ENCODE results near the gene MAST3.
"Not testable (repeated sequence)": the region's sequence is repeated elsewhere in the genome, so short reads cannot be mapped to it uniquely, and the experiment has no call there.

Gene MAST3

DNA sequence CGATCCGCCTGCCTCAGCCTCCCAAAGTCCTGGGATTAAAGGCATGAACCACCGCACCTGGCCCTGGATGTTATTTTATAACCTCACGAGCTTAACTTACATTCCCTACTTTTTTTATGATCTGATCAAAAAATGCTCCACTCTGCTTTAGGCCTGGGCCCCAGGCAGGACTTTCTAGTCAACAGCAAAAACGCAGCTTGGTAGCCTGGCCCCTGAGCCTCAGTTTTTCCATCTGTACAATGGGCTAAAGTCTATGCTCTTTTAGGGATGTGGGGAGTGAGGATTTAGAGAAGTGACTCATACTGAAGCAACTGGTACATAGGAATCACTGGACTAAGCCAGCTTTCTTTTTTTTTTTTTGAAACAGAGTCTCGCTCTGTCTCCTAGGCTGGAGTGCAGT lies 43.5 kb downstream of the MAST3 start:
- no peak for DNase-seq

DNA sequence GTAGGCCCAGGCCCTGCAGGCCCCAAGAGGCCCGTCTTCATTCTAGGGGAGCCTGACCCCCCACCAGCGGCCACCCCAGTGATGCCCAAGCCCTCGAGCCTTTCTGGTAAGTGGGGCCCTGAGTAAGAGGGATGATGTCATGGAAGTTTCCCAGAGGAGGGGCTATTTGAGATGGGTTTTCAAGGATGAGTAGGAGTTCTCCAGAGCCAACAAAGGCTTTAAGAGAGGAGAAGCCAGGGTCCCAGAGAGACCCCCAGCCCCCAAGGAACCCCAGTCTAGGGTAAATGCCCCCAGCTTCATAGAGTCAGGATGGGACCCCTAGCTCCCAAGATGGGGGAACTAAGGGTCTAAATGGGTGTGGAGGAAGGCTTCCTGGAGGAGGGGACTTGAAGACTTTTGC lies 46.3 kb downstream of the MAST3 start:
- DNase-seq: no peak

DNA sequence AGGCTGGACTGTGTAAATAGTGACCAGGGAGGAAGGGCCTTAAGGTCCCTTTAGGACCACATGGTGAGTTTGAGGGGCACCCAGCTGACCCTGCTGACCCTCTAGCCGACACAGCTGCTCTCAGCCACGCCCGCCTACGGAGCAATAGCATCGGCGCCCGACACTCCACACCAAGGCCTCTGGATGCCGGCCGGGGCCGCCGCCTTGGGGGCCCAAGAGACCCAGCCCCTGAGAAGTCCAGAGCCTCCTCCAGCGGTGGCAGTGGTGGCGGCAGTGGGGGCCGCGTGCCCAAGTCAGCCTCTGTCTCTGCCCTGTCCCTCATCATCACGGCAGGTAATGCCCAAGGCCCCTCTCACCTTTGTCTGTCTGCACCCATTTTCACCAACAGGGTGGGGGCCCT lies 46.8 kb downstream of the MAST3 start:
- no peak for DNase-seq

DNA sequence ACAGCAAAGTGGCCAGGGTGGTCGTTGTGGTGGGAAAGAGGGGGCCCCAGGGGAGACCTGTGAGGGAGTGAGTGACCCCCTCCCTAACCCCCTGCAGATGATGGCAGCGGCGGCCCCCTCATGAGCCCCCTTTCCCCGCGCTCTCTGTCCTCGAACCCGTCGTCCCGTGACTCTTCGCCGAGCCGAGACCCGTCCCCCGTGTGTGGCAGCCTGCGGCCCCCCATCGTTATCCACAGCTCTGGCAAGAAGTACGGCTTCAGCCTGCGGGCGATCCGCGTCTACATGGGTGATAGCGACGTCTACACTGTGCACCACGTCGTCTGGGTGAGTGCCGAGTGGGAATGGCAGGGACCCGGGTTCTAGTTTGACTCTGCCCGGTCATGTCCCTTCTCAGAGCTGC lies 47.3 kb downstream of the MAST3 start:
- no peak for DNase-seq

DNA sequence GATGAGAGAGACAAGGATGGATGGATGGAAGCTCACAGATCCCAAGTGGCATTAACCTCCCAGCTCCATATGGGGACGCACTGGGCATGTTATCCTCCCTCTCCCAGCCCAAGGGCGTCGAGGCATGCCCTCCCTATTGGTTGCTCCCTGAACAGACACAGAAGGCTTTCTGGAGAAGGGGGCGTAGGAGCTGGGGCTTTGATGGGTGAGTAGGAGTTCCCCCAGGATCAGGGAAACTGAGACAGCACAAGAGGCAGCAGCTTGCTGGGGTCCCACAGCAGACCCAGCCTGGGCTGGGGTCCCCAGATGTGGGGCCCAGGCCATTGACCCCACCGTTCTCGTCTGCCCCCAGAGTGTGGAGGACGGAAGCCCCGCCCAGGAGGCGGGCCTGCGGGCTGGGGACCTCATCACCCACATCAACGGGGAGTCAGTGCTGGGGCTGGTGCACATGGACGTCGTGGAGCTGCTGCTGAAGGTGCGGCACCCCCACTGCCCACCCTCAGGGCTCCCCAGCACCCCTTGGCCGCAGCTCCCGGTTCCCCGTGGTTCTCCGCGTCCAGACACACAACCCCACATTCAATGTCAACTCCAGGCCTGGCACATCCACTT lies 47.9 kb downstream of the MAST3 start:
- DNase-seq: no peak

DNA sequence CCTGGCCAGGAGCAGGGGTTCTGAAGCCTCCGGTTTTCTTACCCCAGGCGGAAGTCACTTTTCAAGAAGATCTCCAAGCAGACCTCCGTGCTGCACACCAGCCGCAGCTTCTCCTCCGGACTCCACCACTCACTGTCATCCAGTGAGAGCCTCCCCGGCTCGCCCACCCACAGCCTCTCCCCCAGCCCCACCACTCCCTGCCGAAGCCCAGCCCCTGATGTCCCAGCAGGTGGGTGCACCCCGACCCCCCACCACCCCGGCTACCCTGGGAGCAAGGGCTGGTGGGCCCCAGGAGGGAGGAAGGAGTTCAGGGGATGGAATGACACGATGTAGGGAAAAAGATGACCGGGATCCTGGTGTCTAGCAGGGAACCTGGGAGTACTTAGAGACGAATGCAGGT lies 49.8 kb downstream of the MAST3 start:
- DNase-seq: no peak

DNA sequence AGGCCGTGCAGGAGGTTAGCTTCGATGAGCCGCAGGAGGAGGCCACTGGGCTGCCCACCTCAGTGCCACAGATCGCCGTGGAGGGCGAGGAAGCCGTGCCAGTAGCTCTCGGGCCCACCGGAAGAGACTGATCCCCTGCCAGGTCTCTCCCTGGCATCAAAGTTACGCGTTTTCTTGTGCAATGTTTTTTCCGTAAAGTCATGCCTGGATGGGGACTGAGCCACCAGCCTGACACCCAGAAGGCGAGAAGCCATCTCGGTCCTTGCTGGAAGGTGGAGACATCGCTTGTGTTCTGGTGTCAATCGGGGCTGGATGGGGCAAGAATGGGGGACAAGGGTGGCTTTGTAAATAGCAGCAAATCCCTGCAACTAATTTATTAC lies 52.0 kb downstream of the MAST3 start:
- DNase-seq: no peak

DNA sequence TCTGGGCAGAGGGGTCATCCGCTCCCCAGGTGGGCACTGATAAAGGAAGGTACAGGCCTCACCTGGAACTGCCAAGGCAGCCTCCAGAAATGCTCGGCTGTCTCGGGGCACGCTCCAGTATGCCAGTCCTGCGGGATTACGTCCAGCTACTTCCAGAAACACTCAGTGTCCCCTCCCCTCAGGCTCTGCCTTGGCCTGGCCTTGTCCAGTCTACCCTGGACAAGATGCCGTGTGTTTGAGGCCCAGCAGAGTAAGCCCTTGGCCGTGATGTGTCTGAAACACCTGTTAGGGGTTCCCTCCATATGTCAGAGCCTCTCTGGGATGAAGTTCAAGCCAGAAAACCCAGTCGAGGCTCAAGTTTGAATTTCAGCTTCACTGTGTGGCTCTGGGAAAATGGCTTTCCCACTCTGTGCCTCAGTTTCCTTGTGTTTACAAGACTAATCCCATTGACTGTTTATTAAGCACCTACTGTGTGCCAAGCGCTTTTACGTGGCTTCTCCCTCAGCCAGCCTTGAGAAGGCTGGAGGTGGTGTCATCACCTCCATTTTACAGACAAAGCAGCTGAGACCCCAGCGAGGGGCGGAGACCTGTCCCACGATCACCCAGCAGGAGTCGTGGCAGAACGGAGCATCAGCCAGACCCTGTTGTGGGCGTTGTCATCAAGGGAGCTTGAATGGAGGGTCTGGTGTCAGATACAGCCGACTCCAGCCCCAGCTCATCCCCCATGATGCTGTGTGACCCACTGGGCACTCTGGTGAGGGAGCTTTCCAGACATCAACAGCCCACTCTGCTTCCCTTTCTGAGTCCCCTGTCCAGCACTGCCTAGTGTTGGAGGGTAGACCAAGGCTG lies 53.4 kb downstream of the MAST3 start:
- no peak for DNase-seq

DNA sequence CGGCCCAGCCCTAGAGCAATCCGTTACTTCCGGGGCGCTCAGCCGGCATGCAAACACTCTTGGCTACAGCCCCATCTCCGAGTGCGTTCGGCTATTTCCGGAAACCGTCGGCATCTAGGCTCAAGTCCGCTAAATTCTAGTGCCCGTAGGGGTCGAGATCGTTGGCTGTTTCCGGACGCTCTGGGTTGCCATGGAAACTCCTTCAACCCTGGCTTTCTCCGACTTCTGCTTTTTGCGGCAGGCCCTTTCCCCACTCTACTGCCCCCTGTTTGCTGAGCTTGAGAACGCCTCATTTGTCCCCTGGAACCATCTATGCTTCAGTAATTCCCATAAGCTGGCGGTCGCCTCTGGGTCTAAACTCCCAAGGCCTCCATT lies 54.9 kb downstream of the MAST3 start:
- peak; percentile 84 to 98 (median 94) for DNase-seq

DNA sequence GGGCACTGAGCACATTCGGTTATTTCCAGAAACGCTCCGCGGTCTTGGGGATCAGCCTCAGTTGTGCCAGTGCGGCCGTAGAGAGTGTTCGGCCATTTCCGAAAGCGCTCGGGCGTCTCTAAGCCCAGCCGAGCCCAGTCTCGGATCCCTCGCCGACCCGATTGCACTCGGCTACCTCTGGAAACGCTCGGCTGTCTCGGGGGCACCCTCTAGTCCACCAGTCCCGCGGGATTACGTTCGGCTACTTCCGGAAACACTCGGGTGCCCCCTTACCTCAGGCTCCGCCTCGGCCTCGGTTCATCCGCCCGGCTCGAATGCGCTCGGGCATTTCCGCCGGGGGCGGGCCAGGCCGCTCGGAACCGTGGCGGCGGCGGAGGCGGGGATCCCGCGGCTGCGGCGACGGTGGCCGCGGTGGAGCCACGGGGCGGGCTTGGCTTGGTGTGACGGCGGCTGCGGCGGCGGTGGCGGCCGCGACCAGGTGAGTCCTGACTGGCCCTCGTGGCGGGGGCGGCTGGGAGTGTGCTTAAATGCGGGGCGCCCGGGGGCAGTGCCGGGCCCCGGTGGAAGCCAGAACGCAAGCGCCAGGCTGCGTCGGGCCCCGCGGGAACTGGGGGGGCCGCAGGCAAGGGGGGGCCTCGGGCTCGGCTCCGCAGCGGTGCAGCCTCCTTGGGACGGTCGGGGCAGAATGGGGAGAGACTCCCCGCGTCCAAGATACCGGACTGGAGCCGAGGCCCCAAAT lies 55.4 kb downstream of the MAST3 start, which contains the start of gene PIK3R2:
PIK3R2 (plus strand) TSS at position 347 of the 739 bp plus-strand sequence. CDS start 2,717 bp downstream, outside the sequence.
- peak; percentile 96 to 100 (median 99) for DNase-seq

DNA sequence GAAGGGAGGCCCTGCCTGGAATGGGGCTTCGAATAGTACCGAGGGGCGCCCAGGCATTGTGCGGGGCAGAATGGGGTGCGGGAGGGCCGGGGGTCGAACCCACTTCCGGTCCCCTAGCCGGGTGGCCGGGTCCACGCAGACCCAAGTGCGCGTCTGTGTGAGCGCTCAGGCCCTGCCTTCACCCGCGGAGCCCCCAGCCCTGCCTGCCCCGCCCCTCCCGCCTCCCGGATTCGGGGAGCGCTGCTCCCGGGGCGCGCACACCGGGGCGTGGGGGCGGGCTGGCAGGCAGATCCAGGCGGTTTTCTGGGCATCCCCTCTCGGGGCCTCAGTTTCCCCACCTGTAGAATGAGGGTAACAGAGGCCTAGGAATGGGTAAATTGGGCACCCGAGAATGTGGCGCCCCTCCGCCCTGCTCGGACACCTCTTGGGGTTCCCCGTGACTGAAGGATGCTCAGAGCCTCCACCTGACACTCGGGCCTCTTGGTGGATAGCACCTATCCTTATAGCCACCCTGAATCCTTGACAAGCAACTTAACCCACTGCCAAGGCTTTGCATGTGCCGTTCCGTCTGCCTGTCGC lies 56.1 kb downstream of the MAST3 start:
- DNase-seq: peak in 1 of 5 experiments; percentile 39

DNA sequence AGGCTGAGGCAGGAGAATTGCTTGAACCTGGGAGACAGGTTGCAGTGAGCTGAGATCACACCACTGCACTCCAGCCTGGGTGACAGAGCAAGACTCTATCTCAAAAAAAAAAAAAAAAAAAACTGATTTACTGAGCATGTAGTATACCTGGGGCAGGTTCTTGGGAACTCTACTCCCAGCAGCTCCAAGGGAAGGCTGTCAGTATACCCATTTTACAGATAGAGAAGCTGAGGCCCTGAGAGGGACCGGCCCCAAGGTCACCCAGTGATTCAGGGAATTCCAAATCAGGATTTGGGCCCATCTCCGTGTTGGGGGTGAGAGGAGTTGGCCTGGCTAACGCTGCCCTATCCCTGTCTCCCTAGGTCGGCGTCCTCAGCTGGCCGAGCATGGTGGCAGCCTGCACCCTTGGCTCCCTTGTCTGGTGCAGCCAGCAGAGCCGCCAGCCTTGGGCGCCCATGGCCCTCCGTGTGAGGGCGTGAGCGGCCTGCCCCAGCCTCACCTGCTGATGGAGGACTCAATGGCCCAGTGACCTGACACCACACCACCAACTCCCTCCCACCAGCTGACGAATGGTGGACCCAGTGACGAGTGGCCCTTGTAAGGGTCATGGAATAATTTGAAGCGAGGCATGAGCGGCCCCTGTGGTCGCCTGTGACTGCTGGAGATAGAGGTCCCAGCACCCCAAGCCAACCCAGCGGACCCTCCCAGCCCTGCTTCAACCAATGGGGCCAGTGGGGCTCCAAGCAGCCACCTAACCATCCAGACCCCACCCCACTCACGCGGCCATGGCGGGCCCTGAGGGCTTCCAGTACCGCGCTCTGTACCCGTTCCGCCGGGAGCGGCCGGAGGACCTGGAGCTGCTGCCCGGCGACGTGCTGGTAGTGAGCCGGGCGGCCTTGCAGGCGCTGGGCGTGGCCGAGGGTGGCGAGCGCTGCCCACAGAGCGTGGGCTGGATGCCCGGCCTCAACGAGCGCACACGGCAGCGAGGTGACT lies 57.8 kb downstream of the MAST3 start:
- no peak for DNase-seq

DNA sequence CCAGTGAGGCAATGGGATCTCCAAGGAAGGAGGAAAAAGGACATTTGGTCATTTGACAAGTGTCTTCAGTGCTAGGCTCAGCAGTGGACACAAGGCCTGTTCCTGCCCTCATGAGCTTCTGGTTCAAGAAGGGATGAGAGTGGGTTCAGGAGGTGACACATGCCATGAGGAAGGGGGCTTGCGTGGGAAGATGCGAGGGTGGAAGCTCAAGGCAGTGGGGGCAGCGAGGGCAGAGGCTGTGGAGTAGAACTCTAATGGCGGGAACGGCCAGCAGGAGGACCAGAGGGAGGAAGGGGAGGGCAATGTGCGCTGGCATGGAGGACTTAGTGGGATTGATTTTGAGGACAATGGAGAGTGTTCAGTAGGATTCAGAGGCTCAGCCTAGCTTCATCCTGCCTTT lies 58.7 kb downstream of the MAST3 start:
- no peak for DNase-seq

DNA sequence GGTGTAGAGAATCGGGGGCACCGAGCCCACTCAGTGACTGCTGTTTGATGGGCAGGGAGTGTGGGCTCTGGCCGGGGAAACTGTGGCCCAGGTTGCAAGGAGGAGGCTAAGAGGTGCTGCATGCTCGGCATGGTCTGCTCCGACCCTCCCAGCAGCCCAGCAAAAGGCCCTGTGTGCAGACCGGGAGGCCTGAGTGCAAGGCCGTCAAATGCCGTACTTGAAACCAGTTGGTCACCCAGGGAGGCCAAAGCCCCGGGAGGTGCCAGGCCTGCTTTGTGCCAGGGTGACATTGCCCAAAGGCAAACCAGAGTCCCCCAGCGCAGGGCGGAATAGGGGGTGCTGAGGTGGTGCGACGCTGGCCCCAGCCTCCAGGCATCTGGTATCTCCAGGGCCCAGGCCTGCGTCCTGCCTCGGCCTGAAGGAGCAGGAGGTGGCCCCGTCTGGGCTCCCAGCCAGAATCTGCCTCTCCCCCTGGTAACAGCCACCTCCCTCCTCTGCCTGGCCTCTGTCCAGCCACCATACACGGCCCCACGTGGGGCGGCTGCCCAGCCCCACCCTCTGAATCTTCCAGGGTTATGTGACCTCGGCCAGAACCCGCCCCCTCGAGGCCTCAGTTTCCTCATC lies 59.4 kb downstream of the MAST3 start:
- DNase-seq: no peak

DNA sequence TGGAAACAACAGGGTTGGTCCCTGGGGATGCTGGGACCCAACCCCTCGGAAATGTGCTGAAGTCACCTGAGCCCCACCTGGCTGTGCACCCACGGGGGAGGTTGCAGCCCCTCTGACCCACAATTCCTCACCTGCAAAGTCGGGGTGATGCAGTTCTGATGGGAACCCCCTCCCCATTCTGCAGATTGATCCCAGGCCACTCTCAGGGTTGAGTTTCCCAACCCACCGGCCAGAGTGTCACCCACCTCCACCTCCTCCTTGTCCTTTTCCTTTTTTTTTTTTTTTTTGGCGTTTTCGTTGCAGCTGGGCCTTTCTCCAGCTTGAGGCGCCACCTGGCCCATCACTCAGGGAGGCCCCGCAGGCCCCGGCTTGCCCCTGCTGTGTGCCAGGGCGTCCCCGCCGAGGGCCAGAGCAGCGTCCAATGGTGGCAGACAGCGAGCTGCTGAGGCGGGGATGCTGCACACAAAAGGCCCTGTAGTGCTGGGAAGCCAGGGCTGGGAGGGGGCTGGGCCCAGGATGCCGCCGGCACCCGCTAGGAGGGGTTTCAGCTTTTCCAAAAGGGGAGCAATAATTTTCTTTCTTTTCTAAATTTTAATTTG lies 60.0 kb downstream of the MAST3 start:
- no peak for DNase-seq

DNA sequence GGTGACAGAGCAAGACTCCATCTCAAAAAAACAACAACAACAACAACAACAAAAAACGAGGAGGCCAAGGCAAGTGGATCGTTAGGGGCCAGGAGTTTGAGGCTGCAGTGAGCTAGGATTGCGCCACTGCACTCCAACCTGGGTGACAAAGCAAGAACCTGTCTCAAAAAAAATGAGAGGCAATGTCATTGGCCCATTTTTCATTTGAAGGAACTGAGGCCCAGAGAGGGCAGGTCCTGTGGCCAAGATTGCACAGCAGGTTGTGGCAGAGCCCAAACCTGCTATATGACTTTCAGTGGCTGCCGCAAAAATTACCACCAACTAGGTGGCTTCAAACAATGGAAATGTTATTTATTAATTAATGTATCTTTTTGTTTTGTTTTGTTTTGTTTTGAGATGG lies 60.9 kb downstream of the MAST3 start:
- no peak for DNase-seq

DNA sequence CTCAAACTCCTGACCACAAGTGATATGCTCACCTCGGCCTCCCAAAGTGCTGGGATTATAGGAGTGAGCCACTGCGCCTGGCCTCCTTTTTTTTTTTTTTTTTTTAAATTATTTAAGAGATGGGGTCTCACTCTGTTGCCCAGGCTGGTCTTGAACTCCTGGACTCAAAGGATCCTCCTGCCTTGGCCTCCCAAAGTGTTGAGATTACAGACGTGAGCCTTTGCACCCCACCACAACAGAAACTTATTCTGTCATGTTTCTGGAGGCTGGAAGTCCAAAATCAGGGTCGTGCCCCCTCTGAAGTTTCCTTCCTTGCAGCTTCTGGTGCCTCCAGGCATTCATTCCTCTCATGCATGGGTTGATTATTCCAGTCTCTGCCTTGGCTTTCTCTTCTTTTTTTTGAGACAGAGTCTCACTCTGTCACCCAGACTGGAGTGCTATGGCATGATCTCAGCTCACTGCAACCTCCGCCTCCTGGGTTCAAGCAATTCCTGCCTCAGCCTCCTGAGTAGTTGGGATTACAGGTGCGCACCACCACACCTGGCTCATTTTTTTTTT lies 61.6 kb downstream of the MAST3 start:
- DNase-seq: not testable (repeated sequence)

DNA sequence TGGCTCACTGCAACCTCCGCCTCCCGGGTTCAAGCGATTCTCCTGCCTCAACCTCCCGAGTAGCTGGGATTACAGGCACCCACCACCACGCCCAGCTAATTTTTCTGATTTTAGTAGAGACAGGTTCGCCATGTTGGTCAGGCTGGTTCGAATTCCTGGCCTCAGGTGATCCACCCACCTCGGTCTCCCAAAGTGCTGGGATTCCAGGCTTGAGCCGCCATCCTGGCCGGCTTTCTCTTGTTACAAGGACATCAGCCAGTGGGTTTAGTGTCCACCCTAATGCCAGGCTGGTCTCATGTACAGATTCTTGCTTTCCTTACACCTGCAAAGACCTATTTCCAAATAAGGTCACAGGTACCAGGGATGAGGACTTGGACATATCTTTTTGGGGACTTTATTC lies 62.2 kb downstream of the MAST3 start:
- DNase-seq: no peak

DNA sequence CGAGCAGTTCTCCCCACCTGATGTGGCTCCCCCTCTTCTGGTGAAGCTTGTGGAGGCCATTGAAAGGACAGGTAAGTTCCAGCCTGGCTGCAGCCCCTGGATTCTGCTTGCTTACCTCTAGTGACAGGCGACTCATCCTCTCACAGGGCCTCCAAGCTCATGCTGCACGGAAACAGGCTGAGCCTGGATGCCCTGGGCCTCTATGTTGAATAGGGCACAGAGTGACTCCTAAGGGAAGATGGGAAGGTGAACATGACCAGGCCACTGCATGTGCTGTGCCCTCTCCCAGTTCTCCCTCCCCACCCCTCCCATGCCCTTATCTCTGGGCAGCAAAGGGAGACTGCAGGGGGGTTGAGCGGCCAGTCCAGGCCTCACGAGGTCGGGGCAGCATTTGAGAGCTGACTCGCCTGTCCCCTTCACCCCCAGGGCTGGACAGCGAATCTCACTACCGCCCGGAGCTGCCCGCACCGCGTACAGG lies 63.0 kb downstream of the MAST3 start:
- no peak for DNase-seq

DNA sequence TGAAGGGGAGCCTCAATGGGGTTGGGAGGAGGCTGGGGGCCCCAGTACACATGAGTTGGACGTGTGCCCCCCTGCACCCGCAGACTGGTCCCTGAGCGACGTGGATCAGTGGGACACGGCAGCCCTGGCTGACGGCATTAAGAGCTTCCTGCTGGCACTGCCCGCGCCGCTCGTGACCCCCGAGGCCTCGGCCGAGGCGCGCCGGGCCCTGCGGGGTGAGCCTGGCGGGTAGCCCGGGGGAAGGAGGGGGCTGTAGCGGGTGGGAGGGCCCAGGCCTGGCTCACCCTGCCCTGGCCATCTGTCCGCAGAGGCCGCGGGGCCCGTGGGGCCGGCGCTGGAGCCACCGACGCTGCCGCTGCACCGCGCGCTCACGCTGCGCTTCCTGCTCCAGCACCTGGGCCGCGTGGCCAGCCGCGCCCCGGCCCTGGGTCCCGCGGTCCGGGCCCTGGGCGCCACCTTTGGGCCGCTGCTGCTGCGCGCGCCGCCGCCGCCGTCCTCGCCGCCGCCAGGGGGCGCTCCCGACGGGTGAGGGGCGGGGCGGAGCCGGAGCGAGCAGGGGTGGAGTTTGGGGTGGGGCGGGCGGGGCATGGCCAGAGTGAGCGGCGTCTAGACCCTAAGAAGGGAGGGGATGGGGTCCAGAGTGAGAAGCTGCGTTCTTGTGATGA lies 63.5 kb downstream of the MAST3 start:
- DNase-seq: peak; percentile 65 to 75 (median 73)

All from T-helper 2 cell (primary cell).